Ramos (cell line): ENCODE results near the gene PEX26.
"Not testable (repeated sequence)": the region's sequence is repeated elsewhere in the genome, so short reads cannot be mapped to it uniquely, and the experiment has no call there.

ENCODE experiments used
- in situ Hi-C: fragments of 300-500 bp; cut with MboI; formaldehyde crosslinking; loops from one replicate; pipeline ENCODE4 v1.14.3; 2022; ENCODE audit warnings: low sequenced_read_pairs; ENCODE audit not compliant: unreplicated experiment

PEX26 gene

DNA sequence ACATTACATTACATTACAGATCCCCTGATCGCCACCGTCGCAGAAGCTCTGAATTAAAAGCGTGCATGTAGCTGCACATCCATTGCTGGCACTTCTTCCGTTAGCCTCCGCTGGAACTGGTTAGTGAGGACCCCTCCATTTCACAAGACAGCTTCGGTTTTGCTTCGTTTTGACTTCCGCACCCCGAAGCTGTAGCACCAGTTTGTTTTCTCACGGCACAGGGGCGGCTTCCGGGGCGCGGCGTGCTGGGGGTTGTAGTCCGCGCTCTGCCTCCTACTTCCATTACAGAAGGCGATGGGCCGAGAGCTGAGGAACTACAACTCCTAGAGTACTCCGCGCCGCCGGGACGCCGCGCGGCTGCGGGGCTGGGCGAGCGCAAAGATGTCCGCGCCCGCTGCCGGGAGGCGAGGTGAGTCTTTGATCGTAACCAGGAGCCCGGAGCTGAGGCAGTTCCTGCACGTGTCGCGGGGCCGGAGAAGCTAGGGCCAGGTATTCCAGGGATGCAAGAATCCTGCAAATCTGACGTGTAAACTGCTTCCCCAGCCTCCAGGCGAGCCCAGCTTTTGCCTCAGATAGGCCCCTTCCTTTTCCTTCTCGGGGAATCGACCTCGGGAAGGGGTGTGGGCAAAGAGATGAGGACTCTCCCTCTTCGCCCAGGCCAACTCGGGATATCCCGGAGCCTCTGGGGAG, at the start of gene PEX26:
Gene PEX26 (plus strand): TSS at position 352 of the 690 bp plus-strand sequence. CDS start 387 bp downstream, outside the sequence.
- in situ Hi-C loops, result no loop called here

GRCh38 chr22:18028817-18029527, 48.8 kb upstream of the PEX26 start:
- in situ Hi-C loops, result no loop called here

- in situ Hi-C loops, result no loop called here
Measured at GRCh38 chr22:18029686-18030267, 48.0 kb upstream of the PEX26 start.

- in situ Hi-C loops, result no loop called here
Measured at GRCh38 chr22:18031695-18032454, 45.9 kb upstream of the PEX26 start.

- in situ Hi-C loops, result no loop called here
Measured at GRCh38 chr22:18032455-18033101, 45.2 kb upstream of the PEX26 start.

DNA sequence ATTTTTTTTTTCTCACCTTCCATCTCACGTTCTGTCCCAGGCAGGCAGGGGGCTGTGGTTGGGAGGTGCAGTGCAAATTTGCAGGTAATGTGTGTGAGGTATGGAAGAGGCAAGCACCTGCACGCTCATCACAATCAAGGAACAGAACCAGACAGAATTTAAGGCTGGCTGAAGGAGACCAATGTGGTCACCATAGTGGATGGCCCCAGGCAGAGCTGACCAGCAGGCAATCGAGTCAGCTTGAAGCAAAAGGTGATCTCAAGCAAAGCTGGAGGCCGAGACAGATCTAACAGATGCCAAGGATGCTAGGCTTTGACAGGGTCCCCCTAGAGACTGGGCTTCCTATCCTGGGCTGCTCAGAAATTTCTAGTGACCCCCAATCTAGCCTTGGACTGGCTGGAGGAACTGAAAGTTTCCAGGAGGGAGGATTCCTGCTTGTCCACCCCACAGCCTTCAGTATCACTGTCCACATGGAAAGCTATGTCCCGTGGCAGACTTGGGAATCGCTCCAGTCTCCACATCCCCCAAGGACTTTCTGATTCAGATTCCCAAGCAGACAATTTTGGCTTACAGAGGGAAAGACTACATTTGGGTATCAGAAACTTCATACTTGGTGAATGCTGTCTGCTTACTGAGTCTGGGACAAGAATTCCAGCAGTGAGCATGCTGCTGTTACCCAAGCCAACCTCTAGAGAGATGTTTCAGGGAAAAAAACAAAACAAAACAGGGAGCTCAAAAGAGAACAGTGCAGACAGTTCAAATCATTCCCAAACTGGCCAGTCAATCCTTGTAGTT, 44.4 kb upstream of the PEX26 start:
- in situ Hi-C loops, result no loop called here

DNA sequence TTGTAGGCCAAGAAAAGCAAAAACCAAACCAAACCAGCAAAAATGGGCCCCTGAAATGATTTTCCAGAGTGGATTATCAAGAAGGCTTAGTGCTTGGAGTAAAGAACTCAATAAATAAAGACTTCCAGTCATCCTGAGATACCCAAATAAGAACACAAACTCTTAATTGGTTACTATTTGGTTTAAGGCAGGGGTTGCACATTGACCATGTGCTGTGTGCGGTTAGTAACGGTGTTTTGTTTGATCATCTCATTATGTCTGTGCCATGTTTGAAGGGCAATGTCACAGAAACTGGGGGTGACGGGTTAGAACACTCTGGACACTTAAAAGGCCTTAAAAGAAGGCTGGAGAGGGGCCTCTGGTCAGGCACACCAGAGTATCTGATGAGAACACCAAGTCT, 43.7 kb upstream of the PEX26 start:
- in situ Hi-C loops, result no loop called here

DNA sequence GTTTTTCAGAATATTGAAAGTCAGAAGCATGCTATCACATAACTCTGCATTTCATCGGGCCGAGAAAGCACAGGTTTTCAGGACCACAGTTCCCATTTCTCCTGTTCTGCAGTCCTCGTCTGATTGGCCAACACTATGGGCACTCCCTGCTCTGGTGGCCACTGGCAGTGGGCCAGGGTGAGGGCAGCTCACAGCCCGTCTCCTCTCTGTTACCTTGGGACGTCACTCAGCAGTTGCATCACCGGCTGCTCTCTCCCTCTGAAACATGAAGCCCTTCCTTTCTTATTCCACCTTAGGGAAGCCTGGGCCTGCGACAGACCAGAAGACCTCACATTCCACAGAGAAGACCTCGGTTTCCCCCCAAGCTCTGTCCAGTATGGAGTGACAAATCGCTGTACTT, 42.0 kb upstream of the PEX26 start:
- in situ Hi-C loops, result no loop called here

DNA sequence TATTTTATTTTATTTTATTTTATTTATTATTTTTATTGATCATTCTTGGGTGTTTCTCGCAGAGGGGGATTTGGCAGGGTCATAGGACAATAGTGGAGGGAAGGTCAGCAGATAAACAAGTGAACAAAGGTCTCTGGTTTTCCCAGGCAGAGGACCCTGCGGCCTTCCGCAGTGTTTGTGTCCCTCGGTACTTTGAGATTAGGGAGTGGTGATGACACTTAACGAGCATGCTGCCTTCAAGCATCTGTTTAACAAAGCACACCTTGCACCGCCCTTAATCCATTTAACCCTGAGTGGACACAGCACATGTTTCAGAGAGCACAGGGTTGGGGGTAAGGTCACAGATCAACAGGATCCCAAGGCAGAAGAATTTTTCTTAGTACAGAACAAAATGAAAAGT, 36.9 kb upstream of the PEX26 start:
- in situ Hi-C loops, result not testable (repeated sequence)

DNA sequence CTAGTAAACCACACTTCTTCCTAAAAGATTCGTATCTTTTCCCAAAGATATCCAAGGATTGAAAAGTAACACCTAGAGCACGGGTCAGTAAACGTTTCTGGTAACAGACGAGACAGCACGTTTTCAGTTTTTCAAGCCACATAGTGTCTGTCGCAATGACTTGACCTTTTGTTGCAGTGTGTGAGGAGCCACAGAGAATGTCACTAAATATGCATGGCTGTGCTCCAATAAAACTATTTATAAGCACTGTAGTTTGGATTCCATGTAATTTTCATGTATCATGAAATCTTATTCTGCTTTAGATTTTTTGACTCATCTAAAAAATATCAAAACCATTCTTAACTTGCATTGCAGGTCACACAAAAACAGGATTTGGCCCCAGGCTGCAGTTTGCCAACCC, 35.1 kb upstream of the PEX26 start:
- in situ Hi-C loops, result no loop called here

DNA sequence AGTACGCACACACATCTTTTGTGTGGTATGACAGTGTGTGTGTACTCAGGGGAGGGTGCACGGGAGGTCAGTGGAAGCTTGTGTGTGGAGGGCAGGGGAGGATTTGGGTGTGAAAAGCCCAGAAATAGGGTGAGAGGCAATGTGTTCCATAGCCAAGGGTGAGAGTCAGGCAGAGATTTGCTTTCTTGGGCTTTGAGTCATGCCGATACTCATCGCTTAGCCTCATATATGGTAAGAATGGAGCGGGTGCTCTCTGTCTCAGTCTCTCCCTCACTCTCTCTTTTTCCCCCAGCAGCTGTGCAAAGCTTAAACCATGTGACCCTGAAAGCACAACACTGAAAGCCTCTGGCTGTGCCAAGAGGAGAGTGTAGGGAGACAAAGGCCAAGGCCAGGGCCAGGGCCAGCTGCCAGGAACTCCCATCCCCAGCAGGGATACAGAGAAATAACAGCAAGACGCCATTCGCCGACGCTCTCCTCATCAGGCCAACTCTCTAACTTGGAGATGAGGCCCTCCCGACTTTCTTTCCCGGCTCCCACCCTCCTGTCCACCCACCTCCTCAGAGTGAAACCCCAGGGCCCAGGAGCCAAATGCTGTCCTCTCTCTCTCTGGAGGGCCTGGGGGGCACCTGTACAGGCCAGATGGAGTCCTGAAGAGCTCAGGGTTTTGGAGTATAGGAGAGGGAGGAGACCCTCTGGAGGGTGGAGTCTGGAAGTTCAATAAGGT, 33.1 kb upstream of the PEX26 start:
- in situ Hi-C loops, result no loop called here

DNA sequence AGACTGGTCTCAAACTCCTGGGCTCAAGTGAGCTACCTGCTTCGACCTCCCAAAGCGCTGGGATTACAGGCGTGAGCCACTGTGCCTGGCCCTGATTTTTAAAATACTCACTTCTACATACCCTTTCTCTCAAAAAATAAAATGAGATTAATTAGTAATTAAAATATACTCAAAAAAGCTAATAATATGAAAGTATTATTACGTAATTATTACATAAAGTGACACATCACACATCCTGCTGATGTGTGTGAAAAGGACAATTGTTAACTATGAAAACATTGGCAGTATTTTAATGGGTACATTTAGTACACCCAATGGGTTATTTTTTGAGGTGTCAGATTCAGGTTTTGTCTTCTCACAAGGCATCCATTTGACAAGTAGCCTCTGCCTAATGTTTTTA, 32.0 kb upstream of the PEX26 start:
- in situ Hi-C loops, result no loop called here

GRCh38 chr22:18048041-18048440, 29.7 kb upstream of the PEX26 start:
- in situ Hi-C loops, result no loop called here

GRCh38 chr22:18048441-18048898, 29.3 kb upstream of the PEX26 start:
- in situ Hi-C loops, result no loop called here

- in situ Hi-C loops, result no loop called here
Measured at GRCh38 chr22:18050065-18050464, 27.7 kb upstream of the PEX26 start.

GRCh38 chr22:18051113-18051512, 26.7 kb upstream of the PEX26 start:
- in situ Hi-C loops, result not testable (repeated sequence)

DNA sequence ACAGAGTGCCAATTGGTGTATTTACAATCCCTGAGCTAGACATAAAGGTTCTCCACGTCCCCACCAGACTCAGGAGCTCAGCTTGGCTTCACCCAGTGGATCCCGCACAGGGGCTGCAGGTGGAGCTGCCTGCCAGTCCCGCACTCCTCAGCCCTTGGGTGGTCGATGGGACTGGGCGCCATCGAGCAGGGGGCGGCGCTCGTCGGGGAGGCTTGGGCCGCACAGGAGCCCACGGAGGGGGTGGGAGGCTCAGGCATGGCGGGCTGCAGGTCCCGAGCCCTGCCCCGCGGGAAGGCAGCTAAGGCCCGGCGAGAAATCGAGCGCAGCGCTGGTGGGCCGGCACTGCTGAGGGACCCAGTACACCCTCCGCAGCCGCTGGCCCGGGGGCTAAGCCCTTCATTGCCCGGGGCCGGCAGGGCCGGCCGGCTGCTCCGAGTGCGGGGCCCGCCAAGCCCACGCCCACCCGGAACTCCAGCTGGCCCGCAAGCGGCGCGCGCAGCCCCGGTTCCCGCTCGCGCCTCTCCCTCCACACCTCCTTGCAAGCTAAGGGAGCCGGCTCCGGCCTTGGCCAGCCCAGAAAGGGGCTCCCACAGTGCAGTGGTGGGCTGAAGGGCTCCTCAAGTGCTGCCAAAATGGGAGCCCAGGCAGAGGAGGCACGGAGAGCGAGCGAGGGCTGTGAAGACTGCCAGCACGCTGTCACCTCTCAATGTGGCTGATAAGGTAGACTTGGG, 24.4 kb upstream of the PEX26 start:
- in situ Hi-C loops, result not testable (repeated sequence)

GRCh38 chr22:18055619-18056160, 22.1 kb upstream of the PEX26 start:
- in situ Hi-C loops, result no loop called here
